Inflammatory macrophage (primary cell): ENCODE measurements around the gene ARPC1A.
"Not testable (repeated sequence)": the region's sequence is repeated elsewhere in the genome, so short reads cannot be mapped to it uniquely, and the experiment has no call there.

Experiments
- DNase-seq, 2 donors: peaks; one replicate each; pipeline ENCODE4 v3.0.0-alpha.2; 2020 to 2022

The ARPC1A gene

GRCh38 chr7:99322659-99323058 lies 3.0 kb upstream of the ARPC1A start:
- not testable (repeated sequence) for DNase-seq

- no peak for DNase-seq
Measured at GRCh38 chr7:99324559-99324958, 1.1 kb upstream of the ARPC1A start.

DNA sequence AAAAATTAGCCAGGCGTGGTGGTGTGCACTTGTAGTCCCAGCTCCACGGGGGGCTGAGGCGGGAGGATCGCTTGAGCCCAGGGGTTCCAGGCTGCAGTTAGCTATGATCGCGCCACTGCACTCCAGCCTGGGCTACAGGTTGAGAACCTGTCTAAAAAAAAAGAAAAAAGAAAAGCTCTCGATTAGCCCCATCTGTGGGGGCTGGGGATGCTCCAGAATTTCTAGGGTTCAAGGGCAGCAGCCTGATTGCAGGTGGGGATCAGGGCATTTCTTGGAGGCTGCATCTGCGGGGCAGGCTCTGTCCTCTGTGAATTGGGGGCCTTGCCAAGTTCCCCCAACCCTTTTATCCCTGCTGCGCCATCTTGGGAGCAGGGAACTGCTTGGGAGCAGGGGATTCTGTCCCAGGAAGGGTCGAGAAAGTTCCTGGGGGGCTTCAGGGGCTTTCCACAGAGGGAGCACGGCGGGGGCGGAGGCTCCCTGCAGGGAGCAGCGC lies 651 bp upstream of the ARPC1A start:
- DNase-seq: no peak

- DNase-seq: peak in 1 of 2 donors; percentile 15
Measured at GRCh38 chr7:99326408-99326782, 697 bp downstream of the ARPC1A start.

- DNase-seq: peak; percentile 58 to 87
Measured at GRCh38 chr7:99330314-99330961, 4.7 kb downstream of the ARPC1A start.

DNA sequence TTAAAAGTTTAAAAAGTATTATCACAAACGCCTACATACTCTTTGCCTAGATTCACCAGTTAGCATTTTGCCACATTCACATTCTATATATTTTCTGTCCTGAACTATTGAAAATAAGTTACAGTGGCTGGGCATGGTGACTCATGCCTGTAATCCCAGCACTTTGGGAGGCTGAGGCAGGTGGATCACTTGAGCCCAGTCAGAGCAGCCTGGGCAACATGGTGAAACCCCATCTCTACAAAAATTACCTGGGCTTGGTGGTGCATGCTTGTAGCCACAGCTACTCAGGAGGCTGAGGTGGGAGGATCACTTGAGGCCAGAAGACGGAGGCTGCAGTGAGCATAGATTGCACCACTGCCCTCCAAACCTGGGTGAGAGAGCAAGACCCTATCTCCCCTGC lies 5.3 kb downstream of the ARPC1A start:
- no peak for DNase-seq

DNA sequence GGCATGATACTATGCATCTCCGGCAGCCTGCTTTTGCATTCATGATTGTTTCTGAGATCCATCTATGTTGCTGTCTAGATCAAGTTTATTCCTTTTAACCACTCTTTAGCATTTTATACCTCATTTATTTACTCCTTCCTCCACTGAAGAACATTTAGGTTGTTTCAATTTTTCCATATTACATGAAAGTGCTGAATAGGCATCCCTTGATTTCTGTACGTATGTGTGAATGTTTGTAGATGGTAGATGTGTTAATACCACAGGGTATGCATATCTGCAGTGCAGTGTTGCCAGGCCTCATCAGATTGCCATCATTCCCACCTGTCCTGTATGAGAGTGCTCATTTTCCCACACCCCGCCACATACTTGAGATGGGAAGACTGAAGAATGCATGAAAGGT lies 13.9 kb downstream of the ARPC1A start:
- DNase-seq: no peak

- no peak for DNase-seq
Measured at GRCh38 chr7:99340659-99341058, 15.0 kb downstream of the ARPC1A start.

GRCh38 chr7:99344061-99344647 lies 18.5 kb downstream of the ARPC1A start:
- DNase-seq: no peak

GRCh38 chr7:99350641-99351040 lies 24.9 kb downstream of the ARPC1A start:
- DNase-seq: not testable (repeated sequence)

GRCh38 chr7:99352247-99352646 lies 26.5 kb downstream of the ARPC1A start:
- DNase-seq: no peak

- no peak for DNase-seq
Measured at GRCh38 chr7:99355098-99355497, 29.4 kb downstream of the ARPC1A start.

DNA sequence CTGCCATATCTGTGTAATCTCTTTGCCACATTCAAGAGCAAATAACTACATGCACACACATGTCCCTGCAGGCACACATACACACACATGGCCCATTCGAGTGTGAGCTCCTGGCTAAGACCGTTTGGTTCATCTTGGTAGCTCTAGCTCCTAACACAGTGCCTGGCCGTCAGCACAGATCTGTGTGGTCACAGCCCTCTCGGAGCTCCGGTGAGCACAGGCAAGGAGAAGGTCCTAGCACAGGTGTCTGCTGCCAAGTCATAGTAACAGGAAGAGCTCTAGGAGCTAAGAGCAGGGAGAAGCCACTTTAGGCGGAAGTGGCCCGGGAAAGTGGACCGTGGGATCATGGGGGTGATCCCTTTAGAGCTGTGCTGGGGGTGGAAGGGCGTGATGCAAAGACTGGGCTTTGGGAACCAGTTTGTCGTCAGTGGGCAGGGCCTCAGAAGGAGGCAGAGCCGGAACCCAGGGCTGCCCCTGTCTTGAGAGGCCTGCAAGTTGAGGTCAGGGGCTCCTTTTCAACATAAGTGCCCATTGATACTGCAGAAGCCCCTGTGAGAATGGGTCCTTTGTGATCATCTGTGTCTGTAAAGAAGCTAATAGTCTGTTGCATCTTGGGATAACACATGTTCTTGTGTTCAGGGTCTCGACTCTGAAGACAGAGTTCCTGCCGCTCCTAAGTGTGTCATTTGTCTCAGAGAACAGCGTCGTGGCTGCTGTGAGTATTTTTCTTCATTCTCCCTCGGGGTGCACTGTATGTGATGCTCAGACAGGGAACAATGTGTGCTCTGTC lies 32.2 kb downstream of the ARPC1A start:
- DNase-seq: no peak

GRCh38 chr7:99358521-99358920 lies 32.8 kb downstream of the ARPC1A start:
- DNase-seq: not testable (repeated sequence)

DNA sequence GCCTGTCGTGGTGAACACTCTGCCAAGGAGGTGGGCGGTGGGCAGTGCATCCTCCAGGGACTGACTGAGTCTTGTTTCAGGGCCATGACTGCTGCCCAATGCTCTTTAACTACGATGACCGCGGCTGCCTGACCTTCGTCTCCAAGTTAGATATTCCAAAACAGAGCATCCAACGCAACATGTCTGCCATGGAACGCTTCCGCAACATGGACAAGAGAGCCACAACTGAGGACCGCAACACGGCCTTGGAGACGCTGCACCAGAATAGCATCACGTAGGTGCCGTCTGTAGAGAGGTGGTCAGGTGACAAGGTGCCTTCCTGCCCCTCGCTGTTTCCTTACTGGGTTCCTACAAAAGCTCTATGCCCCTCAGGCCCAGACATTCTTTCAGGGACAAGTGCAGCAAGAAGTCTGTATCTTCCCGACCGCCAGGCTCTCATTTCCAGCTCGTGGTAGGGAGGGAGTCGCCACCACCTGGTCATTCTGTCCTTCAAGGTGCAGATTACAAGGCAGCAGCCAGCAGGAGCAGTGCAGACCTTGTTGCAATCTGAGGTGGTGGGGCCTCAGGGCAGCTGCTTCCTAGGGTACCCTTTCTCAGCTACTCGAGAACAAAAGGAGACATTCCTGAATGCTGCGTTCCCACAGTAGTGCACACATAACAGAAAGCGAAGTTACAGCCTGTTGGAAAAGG lies 33.9 kb downstream of the ARPC1A start:
- no peak for DNase-seq

DNA sequence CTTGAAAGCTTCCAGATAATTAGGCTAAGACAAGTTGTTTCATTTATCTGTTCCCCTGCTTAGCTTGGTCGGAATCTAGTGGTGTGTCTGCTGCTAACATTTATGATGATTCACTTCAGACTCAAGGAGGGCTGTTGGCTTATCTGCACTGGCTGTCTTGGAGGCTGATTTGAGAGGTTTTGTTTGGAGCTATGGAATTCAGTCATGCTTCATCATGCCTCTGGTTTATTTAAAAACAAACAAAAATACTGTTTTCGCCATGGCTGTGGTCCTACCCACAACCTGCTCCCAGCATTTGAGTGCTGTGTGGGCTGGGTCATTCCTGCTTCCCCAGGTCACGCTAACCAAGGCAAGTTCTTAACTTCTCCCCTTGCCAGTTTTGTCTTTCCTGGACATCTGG lies 37.1 kb downstream of the ARPC1A start:
- DNase-seq: no peak

DNA sequence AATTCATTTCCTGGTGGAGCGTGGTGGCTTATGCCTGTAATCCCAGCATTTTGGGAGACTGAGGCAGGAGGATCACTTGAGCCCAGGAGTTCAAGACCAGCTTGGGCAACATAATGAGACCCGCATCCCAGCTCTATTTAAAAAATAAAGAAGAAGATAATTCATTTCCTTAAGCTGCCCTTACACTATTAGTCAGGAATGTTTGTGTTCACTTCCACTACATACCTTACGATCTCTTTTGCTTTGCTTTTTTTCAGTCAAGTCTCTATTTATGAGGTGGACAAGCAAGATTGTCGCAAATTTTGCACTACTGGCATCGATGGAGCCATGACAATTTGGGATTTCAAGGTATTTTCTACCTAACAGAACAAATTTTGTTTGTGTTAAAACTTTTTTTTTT lies 37.6 kb downstream of the ARPC1A start:
- DNase-seq: no peak

DNA sequence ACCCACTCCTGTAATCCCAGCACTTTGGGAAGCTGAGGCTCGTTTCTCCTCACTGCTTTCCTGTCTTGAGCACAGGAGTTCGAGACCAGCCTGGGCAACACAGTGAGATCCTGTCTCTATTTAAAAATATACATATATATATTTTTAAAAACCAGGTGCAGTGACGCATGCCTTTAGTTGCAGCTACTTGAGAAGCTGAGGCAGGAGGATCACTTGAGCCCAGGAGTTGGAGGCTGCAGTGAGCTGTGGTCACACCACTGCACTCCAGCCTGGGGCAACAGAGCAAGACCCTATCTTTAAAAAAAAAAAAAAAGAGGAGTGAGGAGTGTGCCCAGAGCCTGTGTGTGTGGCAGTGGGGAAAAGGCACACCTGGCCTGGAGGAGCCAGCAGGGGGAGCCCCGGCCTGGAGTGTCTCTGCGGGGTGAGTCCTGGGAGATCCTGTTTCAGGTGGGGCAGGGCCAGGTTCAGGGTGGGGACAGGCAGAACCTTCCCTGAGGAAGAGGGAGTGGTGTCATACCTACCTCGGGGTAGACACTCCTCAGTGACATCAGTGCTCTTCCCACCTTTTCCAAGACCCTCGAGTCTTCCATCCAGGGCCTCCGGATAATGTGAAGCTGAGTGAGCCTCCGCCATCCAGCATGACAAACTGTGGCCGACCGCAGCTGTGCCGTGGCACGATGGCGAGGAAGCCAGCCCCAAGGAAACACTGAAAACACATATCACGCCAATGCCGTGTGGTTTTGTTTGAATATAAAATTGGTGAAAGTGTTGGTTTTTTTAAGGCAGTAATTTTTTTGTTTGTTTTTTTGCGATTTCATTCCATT lies 39.8 kb downstream of the ARPC1A start:
- peak in 1 of 2 donors; percentile 26 for DNase-seq

GRCh38 chr7:99366646-99367045 lies 40.9 kb downstream of the ARPC1A start:
- DNase-seq: no peak

DNA sequence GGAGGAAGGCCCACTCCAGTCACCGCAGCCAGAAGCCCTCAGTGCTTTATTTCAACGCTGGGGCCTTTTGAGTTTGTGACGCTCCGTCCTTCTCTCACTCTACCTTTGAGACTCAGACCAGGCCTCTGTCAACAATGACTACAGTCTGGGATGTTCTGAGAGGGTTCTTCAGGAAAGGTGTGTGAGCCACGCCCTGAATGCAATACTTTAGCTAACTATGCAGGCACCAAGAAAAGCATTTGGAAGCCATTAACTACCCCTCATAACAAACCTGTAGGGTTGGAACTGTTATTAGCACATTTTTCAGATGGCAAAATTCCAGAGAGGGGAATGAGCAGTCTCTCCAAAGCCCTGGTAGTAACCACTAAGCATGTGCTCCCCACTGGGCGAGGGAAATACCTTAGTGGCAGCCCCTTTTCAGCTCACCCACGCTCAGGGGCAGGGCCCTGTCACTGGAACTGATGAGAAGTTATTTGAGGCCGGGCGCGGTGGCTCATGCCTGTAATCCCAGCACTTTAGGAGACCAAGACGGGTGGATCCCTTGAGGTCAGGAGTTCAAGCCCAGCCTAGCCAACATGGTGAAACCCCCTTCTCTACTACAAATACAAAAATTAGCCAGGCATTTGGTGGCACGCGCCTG lies 43.2 kb downstream of the ARPC1A start:
- DNase-seq: no peak

DNA sequence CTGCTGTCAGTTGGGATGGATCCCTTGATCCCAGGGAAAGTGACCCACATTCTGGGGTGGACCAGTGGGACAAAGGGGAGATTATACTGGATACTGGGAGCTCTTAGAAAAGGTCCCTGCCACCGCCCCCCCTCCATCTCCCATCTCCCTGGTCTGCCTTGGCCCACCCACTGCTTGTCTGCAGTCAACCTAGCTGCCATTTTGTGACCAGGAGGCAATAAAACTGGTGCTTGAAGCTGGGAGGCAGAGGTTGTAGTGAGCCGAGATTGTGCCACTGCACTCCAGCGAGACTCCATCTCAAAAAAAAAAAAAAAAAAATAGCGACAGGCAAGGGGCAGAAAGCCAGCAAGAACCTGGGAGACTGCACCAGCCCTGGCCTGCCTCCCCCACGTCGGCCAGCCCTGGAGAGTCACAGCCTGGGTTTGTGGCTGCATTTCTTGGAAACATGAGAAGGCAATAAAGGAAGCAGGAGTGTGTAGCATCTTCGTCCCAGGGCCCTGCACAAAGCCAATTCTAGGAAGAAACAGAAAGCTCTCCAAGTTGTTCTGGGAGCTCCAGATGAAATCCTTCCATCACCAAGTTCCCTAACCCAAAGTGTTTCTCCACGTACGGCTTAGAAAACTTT lies 44.2 kb downstream of the ARPC1A start:
- DNase-seq: peak; percentile 48 to 54
